Breast epithelium (tissue), 3 donors: Measurements from ENCODE around the gene ADAM23.

Experiments used
- CTCF ChIP-seq, 3 donors: fragments of 450-650 bp; IDR thresholded peaks; one replicate each; pipeline ENCODE4 v1.5.1; 2016 to 2017; ENCODE audit warnings: antibody characterized with exemption in 3 of 3, mild to moderate bottlenecking in 3 of 3, moderate library complexity in 3 of 3
- POLR2A ChIP-seq: fragments of 450-650 bp; IDR thresholded peaks from one replicate; pipeline ENCODE4 v1.6.1; 2016; ENCODE audit warnings: antibody characterized with exemption, mild to moderate bottlenecking, moderate library complexity

DNA sequence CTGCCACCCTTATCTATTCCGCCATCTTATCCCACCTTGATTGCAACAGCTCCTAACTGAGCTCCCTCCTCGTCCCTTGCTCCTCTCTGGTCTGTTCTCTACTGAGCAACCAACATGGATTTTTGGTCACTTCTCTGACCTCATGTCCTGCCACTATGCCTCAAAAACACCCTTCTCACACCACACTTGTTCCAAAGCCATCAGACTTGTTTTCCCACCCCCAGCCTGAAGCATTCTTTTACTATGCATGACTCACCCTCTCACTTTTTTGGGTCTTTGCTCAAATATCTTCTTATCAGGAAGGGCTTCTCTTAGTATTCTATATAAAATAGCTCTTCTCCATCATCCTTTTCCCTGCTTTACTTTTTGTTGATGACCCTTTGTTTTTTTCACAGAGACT lies 196.3 kb downstream of the ADAM23 start:
- TF ChIP-seq CTCF (IDR thresholded peaks at IDR 0.05), result no peak
- no peak for TF ChIP-seq POLR2A
